Muscle of back (tissue), 11 donors: ENCODE results near the gene PLEKHG4B. TPM values are rescaled to one million over a fixed set of nuclear protein-coding genes. Genes with fewer than 3 reads are reported as not detected.
"Not testable (repeated sequence)": the region's sequence is repeated elsewhere in the genome, so short reads cannot be mapped to it uniquely, and the experiment has no call there.

Experiments used
- DNase-seq, 3 donors: peaks; one replicate each; pipeline versions ENCODE4 v3.0.0 to v3.0.0-alpha.2; 2013
- polyA plus RNA-seq, 10 donors: library from polyadenylated mRNA; unstranded; fragments of 120-200 nt; gene quantifications; one replicate each; pipeline ENCODE4 v1.2.1, GENCODE V29; 2013; ENCODE audit not compliant: insufficient read length in 10 of 10

PLEKHG4B gene
- polyA plus RNA-seq, 10 donors, result 0.42 to 3.1 (median 0.77) TPM

- DNase-seq, result no peak
These were observed 63.9 kb downstream of the PLEKHG4B start for GRCh38 chr5:155651-156410.

DNA sequence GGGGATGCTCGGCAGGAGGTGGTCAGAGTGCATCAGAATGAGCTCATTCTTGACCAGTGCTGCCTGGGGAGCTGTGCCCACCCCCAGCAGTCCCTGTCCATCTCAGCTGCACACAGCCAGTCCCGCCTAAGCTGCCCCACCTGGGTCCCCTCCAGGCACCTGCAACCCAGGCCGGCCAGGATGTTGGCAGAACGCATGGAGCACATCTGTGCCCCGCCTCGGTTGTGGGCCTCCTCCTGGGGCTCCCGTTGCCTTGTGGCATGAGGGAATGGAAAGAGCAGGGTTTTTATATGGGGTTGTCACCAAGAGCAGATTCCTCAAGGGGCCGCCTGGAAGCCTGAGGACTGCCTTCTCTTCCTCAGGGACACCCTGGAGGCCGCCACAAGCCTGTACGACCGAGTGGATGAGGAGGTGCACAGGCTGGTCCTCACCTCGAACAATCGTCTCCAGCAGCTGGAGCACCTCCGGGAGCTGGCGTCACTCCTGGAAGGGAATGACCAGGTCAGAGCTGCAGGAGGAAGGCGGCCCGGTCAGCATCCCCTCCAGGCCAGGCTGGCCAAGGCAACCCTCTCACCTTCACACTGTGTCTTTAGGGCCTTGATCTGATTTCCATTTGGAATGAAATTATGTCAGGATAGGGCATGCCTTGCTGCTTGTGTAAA is 64.6 kb downstream of the PLEKHG4B start:
- DNase-seq, result no peak

DNA sequence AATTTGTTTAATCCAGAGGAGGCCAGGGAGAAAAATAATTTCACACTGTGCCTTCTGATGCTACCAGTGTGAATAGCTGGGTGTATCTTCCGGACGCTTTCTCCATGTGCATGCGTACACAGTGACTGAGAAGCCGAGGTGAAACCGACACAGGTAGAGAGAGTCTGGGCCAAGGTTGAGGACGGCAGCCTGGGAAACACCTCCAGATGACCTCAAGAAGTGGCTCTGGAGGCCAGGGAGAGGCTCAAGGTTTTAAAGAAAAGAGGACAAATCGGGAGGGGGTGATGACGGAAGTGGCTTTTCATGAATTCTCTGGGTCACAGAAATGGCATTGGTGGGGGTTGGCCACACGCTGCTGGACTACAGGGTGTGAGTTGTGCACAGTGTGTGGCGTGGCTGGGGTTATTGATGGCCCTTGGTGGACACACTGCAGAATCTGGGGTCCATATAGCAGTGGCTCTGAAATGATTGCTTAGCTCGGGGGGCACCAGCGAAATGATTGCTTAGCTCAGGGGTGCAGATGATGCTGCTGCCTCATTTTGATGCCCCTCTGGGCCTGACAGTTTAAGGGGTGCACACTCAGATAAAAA is 65.3 kb downstream of the PLEKHG4B start:
- no peak for DNase-seq

DNA sequence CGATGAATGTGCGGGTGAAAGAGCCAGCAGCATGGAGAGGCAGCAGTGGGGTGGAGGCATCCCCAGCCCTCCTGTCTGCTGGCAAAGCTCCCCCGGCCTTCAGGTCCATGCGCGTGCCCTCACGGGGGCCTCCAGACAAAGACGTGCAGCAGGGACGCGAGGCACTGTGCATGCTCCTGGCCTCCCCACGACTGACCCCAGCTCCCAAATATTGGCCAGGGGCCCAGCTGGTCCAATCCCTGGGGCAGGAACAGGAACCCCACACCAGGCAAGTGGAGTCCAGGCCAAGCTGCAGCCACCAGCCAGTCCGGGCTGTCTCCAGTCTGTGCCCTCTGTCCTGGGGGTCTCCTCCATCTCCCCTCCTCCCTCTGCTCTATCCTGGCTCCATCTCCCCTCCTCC is 65.8 kb downstream of the PLEKHG4B start:
- no peak for DNase-seq

DNA sequence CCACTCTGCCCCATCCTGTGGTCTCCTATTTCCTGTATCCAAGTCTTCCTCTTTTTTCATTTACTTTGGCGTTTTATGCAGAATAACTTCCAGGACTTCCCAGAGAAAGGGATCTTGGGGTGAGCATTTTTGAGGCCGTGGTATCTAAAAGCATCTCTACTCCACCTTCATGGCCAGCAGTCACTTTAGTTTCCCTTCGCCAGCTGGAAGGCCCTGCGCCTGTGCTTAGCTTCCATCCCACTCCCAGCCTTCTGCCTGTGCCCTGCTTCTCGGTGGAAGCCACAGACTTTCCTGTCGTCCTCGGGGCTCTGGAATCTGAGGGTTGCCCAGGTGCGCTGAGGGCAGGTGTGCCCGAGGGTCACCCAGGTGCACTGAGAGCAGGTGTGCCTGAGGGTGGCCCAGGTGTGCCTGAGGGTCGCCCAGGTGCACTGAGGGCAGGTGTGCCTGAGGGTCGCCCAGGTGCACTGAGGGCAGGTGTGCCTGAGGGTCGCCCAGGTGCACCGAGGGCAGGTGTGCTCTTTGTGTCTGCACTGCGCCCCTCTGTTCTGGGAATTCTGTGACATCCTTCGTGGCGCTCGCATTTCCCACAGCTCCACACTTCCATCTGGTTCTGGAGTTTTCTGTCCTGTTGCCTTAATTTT is 67.0 kb downstream of the PLEKHG4B start:
- no peak for DNase-seq

DNA sequence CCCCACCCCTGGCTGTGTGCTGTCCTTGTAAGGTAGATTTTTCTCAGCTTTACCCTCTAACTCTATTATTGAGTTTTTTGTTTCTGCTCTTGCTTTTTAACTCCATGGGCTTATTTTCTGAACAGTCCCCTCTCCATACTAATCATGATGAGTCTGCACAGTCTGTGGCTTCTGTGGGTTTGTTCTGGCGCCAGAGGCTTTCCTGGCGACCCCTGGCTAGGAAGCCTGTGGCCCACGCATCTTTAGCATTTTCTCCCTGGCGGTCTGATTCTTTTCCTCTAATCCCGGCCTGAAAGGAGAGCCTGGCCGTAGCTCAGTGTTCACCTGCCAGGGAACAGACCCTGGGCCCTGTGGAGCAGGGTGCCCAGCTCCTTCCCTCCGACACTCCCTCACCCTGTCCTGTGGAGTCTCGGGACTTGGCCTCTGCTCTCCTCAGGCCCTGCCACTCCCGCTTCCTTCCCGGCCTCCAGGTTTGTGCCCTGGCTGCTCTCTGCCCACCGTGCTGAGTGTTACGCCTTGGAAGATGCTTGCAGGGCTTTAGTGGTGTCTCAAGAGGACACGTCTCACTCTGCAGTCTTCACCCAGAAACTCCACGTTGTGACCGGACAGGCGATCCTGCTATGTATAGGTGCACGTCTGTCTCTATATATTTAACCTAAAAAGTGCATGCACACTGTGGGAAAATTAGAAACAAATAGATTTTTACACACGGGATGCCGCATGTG is 67.6 kb downstream of the PLEKHG4B start:
- peak in 1 of 3 donors; percentile 56 for DNase-seq

- no peak for DNase-seq
These were observed 68.2 kb downstream of the PLEKHG4B start for GRCh38 chr5:160173-160510.

DNA sequence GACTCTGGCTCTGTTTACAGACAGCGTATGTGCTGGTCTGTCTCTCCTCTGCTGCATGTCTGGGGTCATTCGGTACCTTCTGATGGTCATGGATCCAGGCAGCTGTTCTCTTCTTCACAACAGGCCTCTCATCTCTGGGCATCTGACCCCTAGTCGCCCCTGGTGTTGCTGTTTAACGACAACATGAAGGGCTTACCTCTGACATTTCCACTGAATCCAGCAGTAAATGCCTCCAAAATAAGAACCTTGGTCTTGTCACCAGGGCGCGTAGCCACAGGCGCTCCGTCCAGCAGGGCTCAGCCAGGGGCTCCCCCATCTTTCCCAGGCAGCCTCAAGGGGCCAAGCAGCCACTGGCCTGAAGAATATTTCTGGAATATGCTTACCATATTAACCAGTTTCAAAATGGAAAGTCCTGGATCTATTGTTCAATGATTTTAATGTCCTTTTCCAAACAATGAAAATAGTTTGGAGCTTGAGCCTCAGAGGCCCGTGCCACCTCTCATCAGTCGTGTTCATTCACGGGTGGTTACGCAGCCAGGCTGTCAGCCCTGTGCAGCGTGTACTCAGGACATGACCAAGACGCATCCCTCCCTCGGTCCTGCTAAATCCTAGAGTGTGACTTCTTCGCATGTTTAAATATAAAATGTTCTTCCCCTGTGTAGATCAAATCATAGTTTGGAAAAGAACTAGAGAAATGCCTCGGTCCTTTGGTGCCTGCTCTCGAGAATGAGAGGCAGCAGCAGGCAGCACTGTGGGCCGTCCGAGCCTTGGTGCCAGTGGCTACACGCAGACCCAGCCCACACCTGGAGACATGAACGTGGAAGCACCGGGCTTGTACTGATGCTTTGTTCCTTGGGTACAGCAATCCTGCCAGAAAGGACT is 69.2 kb downstream of the PLEKHG4B start:
- DNase-seq, result no peak

GRCh38 chr5:161803-162110 is 69.8 kb downstream of the PLEKHG4B start:
- no peak for DNase-seq

GRCh38 chr5:162190-162564 is 70.2 kb downstream of the PLEKHG4B start:
- no peak for DNase-seq

- DNase-seq, result no peak
These were observed 70.8 kb downstream of the PLEKHG4B start for GRCh38 chr5:162565-163337.

DNA sequence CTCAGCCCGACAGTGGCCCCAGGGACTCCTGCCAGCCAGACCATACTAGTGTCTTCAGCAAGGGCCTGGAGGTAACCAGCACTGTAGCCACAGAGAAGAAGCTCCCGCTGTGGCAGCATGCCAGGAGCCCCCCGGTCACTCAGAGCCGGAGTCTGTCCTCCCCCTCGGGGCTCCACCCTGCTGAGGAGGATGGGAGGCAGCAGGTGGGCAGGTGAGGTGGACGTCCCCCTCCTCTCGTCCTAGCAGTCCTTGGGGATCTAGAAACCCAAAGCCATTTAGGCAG is 71.3 kb downstream of the PLEKHG4B start:
- DNase-seq, result no peak

GRCh38 chr5:163841-164240 is 71.9 kb downstream of the PLEKHG4B start:
- no peak for DNase-seq

GRCh38 chr5:164244-164643 is 72.3 kb downstream of the PLEKHG4B start:
- DNase-seq, result no peak

- not testable (repeated sequence) for DNase-seq
These were observed 72.8 kb downstream of the PLEKHG4B start for GRCh38 chr5:164783-165182.

GRCh38 chr5:166441-167372 is 74.7 kb downstream of the PLEKHG4B start:
- no peak for DNase-seq

DNA sequence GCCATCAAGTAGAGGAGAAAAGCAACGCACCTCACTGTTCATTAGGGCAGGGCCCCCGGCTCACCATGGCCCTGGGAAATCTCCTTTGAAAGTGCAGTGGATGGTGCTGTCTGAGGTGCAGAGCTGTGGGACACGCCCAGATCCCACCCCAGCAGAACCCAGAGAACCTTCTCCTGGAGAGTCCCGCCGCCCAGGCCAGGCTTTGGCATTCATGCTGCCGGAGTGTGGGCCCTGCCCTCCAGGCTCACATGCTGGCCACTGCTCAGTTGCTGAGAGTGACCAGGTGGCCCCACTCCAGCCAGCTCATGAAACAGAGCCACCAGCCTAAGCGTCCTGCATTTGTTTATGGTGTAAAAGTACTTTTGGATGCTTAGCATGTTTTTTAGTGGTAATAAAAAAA is 75.5 kb downstream of the PLEKHG4B start:
- DNase-seq, result no peak

- peak; percentile 36 to 83 (median 62) for DNase-seq
These were observed 76.2 kb downstream of the PLEKHG4B start for GRCh38 chr5:167982-168660.
